ENCODE measurements around the gene ADAMTSL5.

GRCh38 chr19:1474765-1475351 is 38.0 kb downstream of the ADAMTSL5 start:
- TF ChIP-seq CTCF (conservative IDR thresholded peaks at IDR 0.05; ENCODE audit: low read depth, low read length): no peak
- TF ChIP-seq EZH2 (IDR thresholded peaks at IDR 0.05; ENCODE audit: borderline replicate concordance, low read depth, low read length, poor library complexity, severe bottlenecking): no peak

Data from A673 (cell line).